GM12873 (cell line): ENCODE data around the gene SLC6A13.

ENCODE experiments used
- CTCF ChIP-seq: IDR thresholded peaks from 2 replicates; pipeline ENCODE4 v1.5.1; 2012; ENCODE audit warnings: low read depth, mild to moderate bottlenecking, moderate library complexity, low read length, control low read depth; ENCODE audit not compliant: insufficient read depth; ENCODE audit errors: missing control alignments

The SLC6A13 gene

GRCh38 chr12:238116-238515, 24.5 kb downstream of the SLC6A13 start:
- no peak for TF ChIP-seq CTCF

GRCh38 chr12:237026-237815, 25.4 kb downstream of the SLC6A13 start:
- TF ChIP-seq CTCF = no peak

GRCh38 chr12:236445-236844, 26.2 kb downstream of the SLC6A13 start:
- no peak for TF ChIP-seq CTCF

GRCh38 chr12:234891-235415, 27.7 kb downstream of the SLC6A13 start:
- TF ChIP-seq CTCF = no peak

- no peak for TF ChIP-seq CTCF
Observed at GRCh38 chr12:234019-234418, 28.6 kb downstream of the SLC6A13 start.

- TF ChIP-seq CTCF = no peak
Observed at GRCh38 chr12:233615-233968, 29.0 kb downstream of the SLC6A13 start.

- TF ChIP-seq CTCF = no peak
Observed at GRCh38 chr12:232731-233614, 29.7 kb downstream of the SLC6A13 start.
